ENCODE measurements around the gene SLC9A8.
A peak's percentile ranks its signal among the peaks of the same experiment; 100 is the strongest.
"Not testable (repeated sequence)": the region's sequence is repeated elsewhere in the genome, so short reads cannot be mapped to it uniquely, and the experiment has no call there.

SLC9A8 gene, protein sequence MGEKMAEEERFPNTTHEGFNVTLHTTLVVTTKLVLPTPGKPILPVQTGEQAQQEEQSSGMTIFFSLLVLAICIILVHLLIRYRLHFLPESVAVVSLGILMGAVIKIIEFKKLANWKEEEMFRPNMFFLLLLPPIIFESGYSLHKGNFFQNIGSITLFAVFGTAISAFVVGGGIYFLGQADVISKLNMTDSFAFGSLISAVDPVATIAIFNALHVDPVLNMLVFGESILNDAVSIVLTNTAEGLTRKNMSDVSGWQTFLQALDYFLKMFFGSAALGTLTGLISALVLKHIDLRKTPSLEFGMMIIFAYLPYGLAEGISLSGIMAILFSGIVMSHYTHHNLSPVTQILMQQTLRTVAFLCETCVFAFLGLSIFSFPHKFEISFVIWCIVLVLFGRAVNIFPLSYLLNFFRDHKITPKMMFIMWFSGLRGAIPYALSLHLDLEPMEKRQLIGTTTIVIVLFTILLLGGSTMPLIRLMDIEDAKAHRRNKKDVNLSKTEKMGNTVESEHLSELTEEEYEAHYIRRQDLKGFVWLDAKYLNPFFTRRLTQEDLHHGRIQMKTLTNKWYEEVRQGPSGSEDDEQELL

GRCh38 chr20:49812507-49813304, at the start of gene SLC9A8:
Gene SLC9A8 (plus strand): TSS chr20:49812828. CDS start chr20:49812923, 95 bp downstream.
- DNase-seq (ENCODE audit: low read depth): peak; percentile 82

DNA sequence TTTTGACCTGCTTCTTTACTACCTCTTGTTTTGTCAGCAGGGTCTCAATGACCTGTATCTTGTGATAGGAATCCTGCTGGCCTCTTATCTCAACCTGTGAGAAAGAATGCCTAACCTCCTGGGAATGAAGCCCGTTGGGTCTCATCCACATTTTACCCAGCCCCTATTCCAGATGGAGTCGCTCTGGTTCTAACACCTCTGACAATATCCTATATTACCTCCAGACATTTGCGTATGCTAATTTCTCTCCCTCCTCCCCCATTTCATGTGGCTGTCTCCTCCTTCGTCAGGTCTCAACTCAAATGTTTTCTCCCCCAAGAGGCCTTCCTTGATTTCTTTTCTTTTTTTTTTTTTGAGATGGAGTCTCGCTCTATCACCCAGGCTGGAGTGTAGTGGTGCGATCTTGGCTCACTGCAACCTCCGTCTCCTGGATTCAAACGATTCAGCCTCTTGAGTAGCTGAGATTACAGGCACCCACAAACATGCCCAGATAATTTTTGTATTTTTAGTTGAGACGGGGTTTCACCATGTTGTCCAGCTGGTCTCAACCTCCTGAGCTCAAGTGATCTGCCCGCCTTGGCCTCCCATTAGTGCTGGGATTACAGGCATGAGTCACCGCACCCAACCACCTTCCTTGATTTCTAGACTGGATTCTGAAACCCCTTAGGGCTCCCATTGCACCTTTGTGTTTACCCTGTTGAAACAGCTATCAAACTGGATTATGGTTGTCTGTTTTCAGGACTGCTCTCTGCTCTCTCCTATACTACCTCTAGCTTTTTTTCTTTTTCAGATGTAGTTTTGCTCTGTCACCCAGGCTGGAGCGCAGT, 49.5 kb upstream of the SLC9A8 start:
- peak; percentile 82 for DNase-seq (ENCODE audit: low read depth)

- no peak for DNase-seq (ENCODE audit: low read depth)
Observed at GRCh38 chr20:49765413-49765736, 47.3 kb upstream of the SLC9A8 start.

DNA sequence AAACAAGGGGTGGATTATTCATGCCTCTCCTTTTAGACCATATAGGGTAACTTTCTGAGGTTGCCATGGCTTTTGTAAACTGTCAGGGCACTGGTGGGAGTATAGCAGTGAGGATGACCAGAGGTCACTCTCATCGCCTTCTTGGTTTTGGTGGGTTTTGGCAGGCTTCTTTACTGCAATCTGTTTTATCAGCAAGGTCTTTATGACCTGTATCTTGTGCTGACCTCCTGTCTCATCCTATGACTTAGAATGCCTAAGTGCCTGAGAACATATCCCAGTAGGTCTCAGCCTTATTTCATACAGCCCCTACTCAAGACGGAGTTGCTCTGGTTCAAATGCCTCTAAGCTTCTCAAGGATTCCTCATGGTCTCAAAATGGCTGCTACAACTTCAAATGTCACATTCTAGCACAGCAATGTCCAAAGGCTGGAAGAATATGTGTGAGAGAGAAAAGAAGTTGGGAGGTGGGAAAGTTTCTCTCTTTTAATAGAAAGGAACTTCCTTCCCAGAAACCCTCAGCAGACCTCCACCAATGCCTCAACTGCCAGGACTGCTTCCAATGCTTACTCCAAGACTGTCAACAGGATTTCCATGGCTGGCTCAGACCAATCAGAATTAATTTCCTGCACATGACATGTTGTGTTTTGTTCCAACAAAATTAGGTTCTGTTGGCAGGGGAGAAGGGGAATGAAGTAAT, 46.6 kb upstream of the SLC9A8 start:
- peak; percentile 68 for DNase-seq (ENCODE audit: low read depth)

DNA sequence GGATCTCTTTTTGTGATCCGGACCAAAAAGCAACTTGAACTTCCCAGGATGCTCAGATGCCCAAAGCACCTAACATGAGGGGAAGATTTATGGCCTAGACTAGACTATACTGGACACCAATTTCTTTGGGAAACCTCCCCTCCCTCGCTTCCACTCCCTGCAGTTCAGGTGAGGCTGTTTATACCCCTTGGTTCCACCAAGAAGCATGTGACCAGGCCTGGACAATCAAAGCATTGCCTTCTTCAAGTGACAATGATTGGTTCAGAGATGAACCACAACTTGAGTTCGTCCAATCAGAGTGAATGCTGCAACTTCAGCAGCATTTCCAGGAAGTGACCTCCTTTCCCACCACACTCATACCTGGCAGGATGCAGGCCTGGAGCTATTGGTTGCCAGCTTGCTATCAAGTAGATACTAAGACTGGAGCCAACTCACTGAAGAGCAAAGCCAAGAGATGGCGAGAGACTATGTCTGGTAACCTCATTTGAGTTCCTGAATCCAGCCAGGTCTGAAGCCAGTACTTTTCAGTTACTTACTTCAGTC, 45.6 kb upstream of the SLC9A8 start:
- DNase-seq (ENCODE audit: low read depth): peak; percentile 32

DNA sequence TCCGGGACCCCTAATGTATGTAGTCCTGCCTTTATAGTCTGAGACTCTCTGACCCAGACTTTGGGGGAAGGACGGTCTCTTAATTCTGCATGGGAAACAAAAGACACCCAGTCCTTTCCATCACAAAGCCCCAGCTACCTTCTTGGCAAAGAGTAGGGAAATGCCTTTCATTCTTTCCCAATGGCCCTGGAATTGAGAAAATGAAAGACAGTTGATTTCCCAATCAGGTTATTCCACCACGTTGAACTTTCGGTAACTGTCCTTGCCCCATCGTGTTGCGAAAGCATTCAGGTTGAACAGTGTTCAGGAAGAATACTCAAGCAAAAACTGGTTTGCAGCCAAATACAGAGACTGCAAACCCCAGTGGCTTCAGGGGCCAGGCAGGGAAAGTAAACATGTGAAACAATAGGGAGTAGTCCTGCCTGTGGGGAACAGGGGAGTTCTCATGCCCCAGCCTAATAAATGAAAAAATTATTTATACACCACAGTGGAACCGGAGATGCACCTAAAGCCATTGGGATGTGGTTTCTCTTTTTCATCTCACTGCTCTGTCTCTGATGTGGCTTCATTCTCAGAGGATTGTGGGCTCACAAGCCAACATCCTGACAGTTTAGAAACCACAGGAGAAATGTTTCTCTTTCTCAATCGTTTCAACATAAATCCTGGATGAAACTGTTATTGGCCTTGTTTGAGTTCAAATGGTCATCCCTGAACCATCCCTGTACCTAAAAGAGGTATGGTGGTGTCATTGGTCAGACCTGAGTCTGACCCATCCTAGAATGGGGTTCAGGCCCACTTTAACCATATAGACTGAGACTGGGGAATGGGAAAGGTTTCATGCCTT, 44.2 kb upstream of the SLC9A8 start:
- DNase-seq (ENCODE audit: low read depth): peak; percentile 99

DNA sequence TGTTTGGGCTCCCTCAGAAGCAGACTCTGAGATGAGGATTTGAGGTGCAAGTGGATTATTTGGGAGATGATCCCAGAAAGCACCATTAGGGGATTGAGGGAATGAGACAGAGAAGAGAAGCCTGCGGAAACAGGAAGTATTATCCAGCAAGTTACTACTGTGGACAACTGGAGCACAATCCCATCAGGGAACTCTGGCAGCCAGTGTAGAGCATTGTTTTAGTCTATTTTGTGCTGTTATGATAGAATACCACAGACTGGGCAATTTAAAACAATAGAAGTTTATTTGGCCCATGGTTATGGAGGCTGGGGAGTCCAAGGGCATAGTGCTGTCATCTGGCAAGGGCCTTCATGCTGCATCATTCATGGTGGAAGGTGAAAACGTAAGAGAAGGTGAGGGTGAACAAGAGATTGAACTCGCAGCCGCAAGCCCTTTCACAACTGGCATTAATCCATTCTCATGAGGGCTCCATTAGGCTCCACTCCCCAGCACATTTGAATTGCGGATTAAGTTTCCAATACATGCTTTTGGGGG, 43.5 kb upstream of the SLC9A8 start:
- no peak for DNase-seq (ENCODE audit: low read depth)

- DNase-seq (ENCODE audit: low read depth): no peak
Observed at GRCh38 chr20:49770634-49771033, 42.0 kb upstream of the SLC9A8 start.

DNA sequence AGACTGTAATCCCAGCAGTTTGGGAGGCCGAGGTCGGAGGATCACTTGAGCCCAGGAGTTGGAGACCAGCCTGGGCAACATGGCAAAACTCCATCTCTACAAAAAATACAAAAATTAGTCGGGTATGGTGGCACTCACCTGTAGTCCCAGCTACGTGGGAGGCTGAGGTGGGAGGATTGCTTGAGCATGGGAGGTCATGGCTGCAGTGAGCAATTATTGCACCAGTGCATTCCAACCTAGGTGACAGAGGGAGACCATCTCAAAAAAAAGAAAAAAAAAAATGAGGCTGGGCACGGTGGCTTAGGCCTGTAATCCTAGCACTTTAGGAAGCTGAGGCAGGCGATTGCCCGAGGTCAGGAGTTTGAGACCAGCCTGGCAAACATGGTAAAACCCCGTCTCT, 38.4 kb upstream of the SLC9A8 start:
- DNase-seq (ENCODE audit: low read depth): not testable (repeated sequence)

- peak; percentile 80 for DNase-seq (ENCODE audit: low read depth)
Observed at GRCh38 chr20:49775229-49775693, 37.4 kb upstream of the SLC9A8 start.

DNA sequence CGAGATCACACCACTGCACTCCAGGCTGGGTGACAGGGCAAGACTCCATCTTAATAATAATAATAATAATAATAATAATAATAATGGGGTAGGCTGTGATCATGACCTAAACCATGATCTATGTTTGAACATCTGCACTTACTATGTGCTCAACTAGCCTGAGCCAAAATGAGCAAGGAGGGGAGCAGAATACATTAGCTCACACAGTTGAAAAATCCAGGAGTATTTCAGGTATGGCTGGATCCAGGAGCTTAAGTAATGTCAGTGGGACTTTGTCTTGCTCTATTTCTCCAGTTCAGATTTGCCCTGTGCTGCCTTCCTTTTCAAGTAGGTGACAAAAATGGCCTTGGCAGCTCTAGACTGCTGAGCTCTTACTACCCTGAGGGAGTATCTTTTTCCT, 32.7 kb upstream of the SLC9A8 start:
- DNase-seq (ENCODE audit: low read depth): no peak

DNA sequence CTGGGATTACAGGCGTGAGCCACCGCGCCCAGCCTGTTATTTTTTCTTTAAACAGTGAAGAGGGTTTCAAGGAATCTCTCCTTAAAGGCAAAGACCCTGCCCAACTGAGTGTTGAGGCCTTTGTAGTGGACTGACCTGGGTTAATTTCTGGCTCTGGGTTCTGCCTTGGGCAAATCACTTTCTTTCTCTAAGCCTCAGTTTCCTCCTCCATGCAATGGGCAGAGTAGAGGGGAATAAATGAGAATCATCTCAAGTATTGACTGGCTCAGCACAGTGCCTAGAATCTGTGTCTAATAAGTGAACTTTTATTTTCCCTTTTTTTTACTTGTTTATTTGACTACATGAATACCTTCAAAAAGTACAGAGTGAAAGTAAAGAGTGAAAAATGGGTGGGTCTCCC, 31.0 kb upstream of the SLC9A8 start:
- DNase-seq (ENCODE audit: low read depth): no peak

- DNase-seq (ENCODE audit: low read depth): not testable (repeated sequence)
Observed at GRCh38 chr20:49782439-49782838, 30.2 kb upstream of the SLC9A8 start.

DNA sequence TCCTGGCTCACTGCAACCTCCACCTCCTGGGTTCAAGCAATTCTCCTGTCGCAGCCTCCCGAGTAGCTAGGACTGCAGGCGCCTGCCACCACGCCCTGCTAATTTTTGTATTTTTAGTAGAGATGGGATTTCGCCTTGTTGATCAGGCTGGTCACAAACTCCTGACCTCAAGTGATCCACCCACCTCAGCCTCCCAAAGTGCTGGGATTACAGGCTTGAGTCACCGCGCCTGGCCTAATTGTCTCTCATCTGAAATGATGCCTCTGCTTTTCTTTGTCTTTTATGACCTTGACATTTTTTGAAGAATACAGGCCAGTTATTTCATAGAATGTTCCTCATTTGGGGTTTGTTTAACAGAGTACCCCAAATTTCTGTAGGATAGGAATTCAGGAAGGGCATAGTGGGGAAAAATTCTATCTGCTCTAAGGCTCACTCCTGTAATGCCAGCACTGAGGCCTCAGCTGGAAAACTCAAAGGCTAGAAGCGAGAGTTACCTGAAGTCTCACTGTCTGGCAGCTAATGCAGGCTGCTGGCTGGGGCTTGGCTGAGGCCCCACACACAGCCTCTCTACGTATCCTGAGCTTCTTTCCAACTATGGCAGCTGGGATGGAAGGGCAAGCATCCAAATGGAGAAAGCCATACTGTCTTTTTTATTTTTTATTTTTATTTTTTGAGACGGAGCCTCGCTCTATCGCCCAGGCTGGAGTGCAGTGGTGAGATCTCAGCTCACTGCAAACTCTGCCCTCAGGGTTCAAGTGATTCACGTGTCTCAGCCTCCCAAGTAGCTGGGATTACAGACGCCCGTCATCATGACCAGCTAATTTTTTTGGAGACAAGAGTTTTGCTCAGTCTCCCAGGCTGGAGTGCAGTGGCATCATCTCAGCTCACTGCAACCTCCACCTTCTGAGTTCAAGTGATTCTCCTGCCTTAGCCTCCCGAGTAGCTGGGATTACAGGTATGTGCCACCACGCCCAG, 29.3 kb upstream of the SLC9A8 start:
- not testable (repeated sequence) for DNase-seq (ENCODE audit: low read depth)

DNA sequence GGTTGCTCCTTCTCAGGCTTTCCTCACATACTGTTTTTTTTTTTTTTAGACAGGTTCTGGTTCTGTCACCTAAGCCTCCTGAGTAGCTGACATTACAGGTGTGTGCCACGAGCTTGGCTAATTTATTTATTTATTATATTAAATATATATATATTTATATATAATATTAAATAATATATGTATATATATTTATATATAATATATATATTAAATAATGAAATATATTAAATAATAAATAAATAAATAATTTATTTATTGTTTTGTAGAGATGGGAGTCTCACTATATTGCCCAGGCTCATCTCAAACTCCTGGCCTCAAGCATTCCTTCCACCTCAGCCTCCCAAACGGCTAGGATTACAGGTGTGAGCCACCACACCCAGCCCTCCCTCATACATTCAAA, 28.3 kb upstream of the SLC9A8 start:
- DNase-seq (ENCODE audit: low read depth): no peak

GRCh38 chr20:49785149-49785851, 27.3 kb upstream of the SLC9A8 start:
- no peak for DNase-seq (ENCODE audit: low read depth)

DNA sequence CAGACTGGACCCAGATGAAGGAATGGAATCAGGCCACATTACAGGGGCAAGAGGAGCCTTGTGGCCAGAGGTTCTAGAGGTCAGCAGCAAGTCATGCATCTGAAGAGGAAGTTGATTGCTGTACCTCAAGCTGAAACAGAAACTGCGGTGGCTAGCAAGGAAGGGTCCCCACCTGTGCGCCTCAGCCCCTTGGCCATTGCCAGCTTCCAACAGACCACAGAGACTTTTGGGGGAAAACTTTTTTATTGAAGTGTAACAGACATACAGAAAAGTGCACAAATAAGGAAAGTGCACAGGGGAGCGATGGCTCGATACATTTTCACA, 26.8 kb upstream of the SLC9A8 start:
- DNase-seq (ENCODE audit: low read depth): no peak

- no peak for DNase-seq (ENCODE audit: low read depth)
Observed at GRCh38 chr20:49786196-49786595, 26.4 kb upstream of the SLC9A8 start.

Measured in amniotic epithelial cell (primary cell).